Measurements from ENCODE around the gene KCNMA1. TPM values are rescaled to one million over a fixed set of nuclear protein-coding genes. Genes with fewer than 3 reads are reported as not detected.

Gene KCNMA1
- total RNA-seq, 1 donor from 2014 or later, result 95.5 TPM

- peaks cover 5% of the 10 kb centered on the region for H3K4me1 Mint-ChIP-seq (ENCODE audit: unreplicated experiment)
- TF ChIP-seq CTCF (IDR thresholded peaks at IDR 0.05), result no peak
- peaks cover 17% of the 10 kb centered on the region for H3K36me3 Mint-ChIP-seq (ENCODE audit: unreplicated experiment)
- H3K9me3 Mint-ChIP-seq (ENCODE audit: unreplicated experiment), result no peaks in the 10 kb centered on the region
- H3K27ac Mint-ChIP-seq (ENCODE audit: unreplicated experiment), result no peak overlapping the region
- no peak for DNase-seq (ENCODE audit: extremely low spot score, unreplicated experiment)
- H3K4me3 Mint-ChIP-seq (ENCODE audit: unreplicated experiment), result no peak overlapping the region
- no peaks in the 10 kb centered on the region for H3K27me3 Mint-ChIP-seq (ENCODE audit: unreplicated experiment)
Observed at GRCh38 chr10:77021966-77022490, 615.6 kb downstream of the KCNMA1 start.

GRCh38 chr10:77020426-77021040 lies 617.1 kb downstream of the KCNMA1 start:
- no peak for DNase-seq (ENCODE audit: extremely low spot score, unreplicated experiment)
- H3K4me1 Mint-ChIP-seq (ENCODE audit: unreplicated experiment), result peaks cover 17% of the 10 kb centered on the region
- no peaks in the 10 kb centered on the region for H3K9me3 Mint-ChIP-seq (ENCODE audit: unreplicated experiment)
- no peak overlapping the region for H3K4me3 Mint-ChIP-seq (ENCODE audit: unreplicated experiment)
- peaks cover 23% of the 10 kb centered on the region for H3K36me3 Mint-ChIP-seq (ENCODE audit: unreplicated experiment)
- TF ChIP-seq CTCF (IDR thresholded peaks at IDR 0.05), result no peak
- H3K27me3 Mint-ChIP-seq (ENCODE audit: unreplicated experiment), result no peaks in the 10 kb centered on the region
- no peak overlapping the region for H3K27ac Mint-ChIP-seq (ENCODE audit: unreplicated experiment)

GRCh38 chr10:77016855-77017254 lies 620.8 kb downstream of the KCNMA1 start:
- Mint-ChIP-seq H3K9me3 (ENCODE audit: unreplicated experiment) (no peaks in the 10 kb centered on the region), H3K4me1 (ENCODE audit: unreplicated experiment) (peaks cover 38% of the 10 kb centered on the region), H3K4me3 (ENCODE audit: unreplicated experiment) (no peak overlapping the region), H3K36me3 (ENCODE audit: unreplicated experiment) (peaks cover 16% of the 10 kb centered on the region), H3K27ac (ENCODE audit: unreplicated experiment) (peak overlapping the region; percentile 3), H3K27me3 (ENCODE audit: unreplicated experiment) (no peaks in the 10 kb centered on the region)
- TF ChIP-seq CTCF (IDR thresholded peaks at IDR 0.05), result no peak
- DNase-seq (ENCODE audit: extremely low spot score, unreplicated experiment), result no peak

- TF ChIP-seq CTCF (IDR thresholded peaks at IDR 0.05), result no peak
- Mint-ChIP-seq H3K9me3 (ENCODE audit: unreplicated experiment) (no peaks in the 10 kb centered on the region), H3K4me3 (ENCODE audit: unreplicated experiment) (no peak overlapping the region), H3K27ac (ENCODE audit: unreplicated experiment) (peak overlapping the region; percentile 24), H3K27me3 (ENCODE audit: unreplicated experiment) (no peaks in the 10 kb centered on the region), H3K4me1 (ENCODE audit: unreplicated experiment) (peaks cover 44% of the 10 kb centered on the region), H3K36me3 (ENCODE audit: unreplicated experiment) (peaks cover 16% of the 10 kb centered on the region)
- DNase-seq (ENCODE audit: extremely low spot score, unreplicated experiment), result no peak
Observed at GRCh38 chr10:77016278-77016815, 621.3 kb downstream of the KCNMA1 start.

- H3K27ac Mint-ChIP-seq (ENCODE audit: unreplicated experiment), result peak overlapping the region; percentile 2
- H3K4me1 Mint-ChIP-seq (ENCODE audit: unreplicated experiment), result peaks cover 51% of the 10 kb centered on the region
- TF ChIP-seq CTCF (IDR thresholded peaks at IDR 0.05), result no peak
- H3K4me3 Mint-ChIP-seq (ENCODE audit: unreplicated experiment), result no peak overlapping the region
- no peaks in the 10 kb centered on the region for H3K27me3 Mint-ChIP-seq (ENCODE audit: unreplicated experiment)
- H3K36me3 Mint-ChIP-seq (ENCODE audit: unreplicated experiment), result peaks cover 16% of the 10 kb centered on the region
- no peaks in the 10 kb centered on the region for H3K9me3 Mint-ChIP-seq (ENCODE audit: unreplicated experiment)
- no peak for DNase-seq (ENCODE audit: extremely low spot score, unreplicated experiment)
Observed at GRCh38 chr10:77015360-77015759, 622.2 kb downstream of the KCNMA1 start.

Measured in osteocyte (in vitro differentiated cells).